Stimulated activated CD4-positive, alpha-beta T cell treated with anti-CD3 and anti-CD28 coated beads, Interleukin-2, amount 100 ng/mL, for 24 hours (primary cell): ENCODE results near the gene TMEM204.

Experiments
- DNase-seq, 2 donors: peaks; one replicate each; pipeline ENCODE4 v3.0.0-alpha.2; 2020

TMEM204 gene

DNA sequence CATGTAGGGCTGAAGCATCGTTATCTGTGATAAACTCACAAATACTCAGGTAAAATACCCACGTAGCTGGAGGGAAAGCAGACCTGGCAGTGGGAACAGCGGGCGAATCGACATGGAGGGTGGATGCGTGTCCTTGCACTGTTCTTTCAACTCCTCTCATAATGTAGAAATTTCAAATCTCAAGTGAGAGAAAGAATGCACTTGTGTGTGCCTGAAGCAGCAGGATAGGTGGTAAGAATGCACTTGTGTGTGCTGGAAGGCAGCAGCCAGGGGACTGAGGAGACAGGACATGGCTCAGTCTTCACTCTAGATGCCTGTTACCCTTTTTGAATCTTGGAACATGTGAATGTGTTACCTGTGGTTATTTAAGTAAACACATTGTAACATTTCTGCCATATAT is 68.0 kb downstream of the TMEM204 start:
- DNase-seq, result no peak

DNA sequence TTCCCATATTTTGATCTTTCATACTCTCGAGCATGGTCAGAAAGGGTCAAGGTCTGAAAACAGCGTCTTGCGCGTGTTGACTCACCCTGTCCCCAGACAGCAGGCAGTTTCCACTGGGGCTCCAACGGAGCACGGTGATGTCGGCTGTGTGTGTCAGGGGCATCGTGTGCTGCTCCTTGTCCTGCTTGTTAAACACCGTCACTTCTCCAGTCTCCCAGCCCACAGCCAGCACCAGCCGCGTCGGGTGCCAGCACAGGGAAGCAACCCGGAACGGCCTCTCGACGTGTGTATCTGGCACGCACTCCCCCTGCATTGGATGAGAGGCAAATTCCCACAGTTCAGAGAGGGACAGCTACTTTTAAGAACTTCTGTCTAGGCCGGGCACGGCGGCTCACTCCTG is 68.8 kb downstream of the TMEM204 start:
- no peak for DNase-seq
